ENCODE results near the gene KCND3.

DNA sequence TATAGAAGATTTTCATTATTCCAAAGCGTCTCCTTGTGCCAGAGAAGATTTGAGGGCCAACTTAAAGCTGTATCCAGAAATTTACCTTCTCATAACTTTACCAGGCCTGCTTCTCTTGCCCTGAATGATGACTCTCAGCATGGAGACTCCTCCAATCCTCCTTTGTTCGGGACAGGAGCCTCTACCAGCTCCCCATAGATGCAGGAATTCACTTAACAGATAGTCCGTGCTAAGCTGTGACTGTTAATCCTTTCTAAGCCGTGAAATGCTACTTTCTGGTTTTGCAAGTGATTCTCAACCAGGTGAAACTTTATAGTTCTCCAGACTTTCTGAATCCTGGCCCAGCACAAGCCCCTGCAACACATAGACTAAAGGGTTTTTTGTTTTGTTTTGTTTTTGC, 31.8 kb upstream of the KCND3 start:
- no peak for TF ChIP-seq GATA2 (IDR thresholded peaks at IDR 0.05; ENCODE audit: low read depth, low read length)
- TF ChIP-seq GATA3 (IDR thresholded peaks at IDR 0.05; ENCODE audit: low read depth, low read length) = no peak
